Measurements from ENCODE around the gene CCDC152.

- no peak for TF ChIP-seq GATA2 (IDR thresholded peaks at IDR 0.05; ENCODE audit: low read depth, low read length)
- TF ChIP-seq GATA3 (IDR thresholded peaks at IDR 0.05; ENCODE audit: low read depth, low read length): no peak
Measured at GRCh38 chr5:42719034-42719433, 37.6 kb upstream of the CCDC152 start.

Data from SH-SY5Y (cell line).